HepG2 (cell line): ENCODE measurements around the gene TMEM255B. TPM values are rescaled to one million over a fixed set of nuclear protein-coding genes. Genes with fewer than 3 reads are reported as not detected.

Experiments
- ATAC-seq: fragments of 200-7000 bp; cut with Tn5 transposase; 3 replicates; pipeline ENCODE4 v1.9.1; 2020; ENCODE audit warnings: mild to moderate bottlenecking, moderate library complexity
- BruUV-seq: library from RNA; stranded (reverse); fragments of 400-500 nt; replicated peaks from 2 replicates; lab custom pipeline; 2021; lab: Mats Ljungman, UMichigan
- CTCF ChIA-PET: fragments of 300-600 bp; formaldehyde crosslinking; extraction: SDS; loops from one replicate; lab custom pipeline; 2021; ENCODE audit warnings: low total read pairs, inconsistent platforms, low intra/inter-chr PET ratio; lab: Yijun Ruan, JAX
- POLR2A ChIA-PET: fragments of 350-600 bp; sonication (Branson Sonifier 250); formaldehyde crosslinking; loops from one replicate; lab custom pipeline; 2020; ENCODE audit warnings: antibody characterized with exemption, inconsistent platforms; lab: Yijun Ruan, JAX
- DNase-seq: peaks from one replicate; pipeline ENCODE4 v3.0.0-alpha.2; 2015; ENCODE audit warnings: low spot score
- FAIRE-seq: peaks from 3 replicates; lab custom pipeline; 2011; peaks lifted over from hg19 to GRCh38; lab: Jason Lieb, UNC
- H2AFZ ChIP-seq: one replicate; pipeline ENCODE4 v1.6.1; 2011; ENCODE audit warnings: low read length, inconsistent platforms
- H3K27ac ChIP-seq: fragments of 300-600 bp; 3 replicates; pipeline ENCODE4 v1.8.0; 2011; ENCODE audit warnings: mixed run types, mild to moderate bottlenecking, mixed read lengths, low read length, inconsistent platforms; ENCODE audit not compliant: insufficient read depth; ENCODE audit errors: extremely low read length
- H3K27me3 ChIP-seq, 2 experiments: fragments of 200-600 bp in 1 of 2; 2 replicates in 1 of 2; 3 replicates in 1 of 2; pipeline versions ENCODE4 v1.6.0 to v1.8.0; 2011; ENCODE audit warnings: low read length in 2 of 2, mild to moderate bottlenecking in 2 of 2, moderate library complexity in 2 of 2, inconsistent platforms in 1 of 2; ENCODE audit not compliant: insufficient read depth in 2 of 2, control insufficient read depth in 1 of 2
- H3K36me3 ChIP-seq, 2 experiments: fragments of 200-600 bp in 1 of 2; replicated peaks in 1 of 2; 2 replicates in 1 of 2; 3 replicates in 1 of 2; pipeline versions ENCODE4 v1.5.1 to v1.8.0; 2011; ENCODE audit warnings: low read length in 2 of 2, inconsistent platforms in 1 of 2; ENCODE audit not compliant: insufficient read depth in 2 of 2, control insufficient read depth in 1 of 2
- H3K4me1 ChIP-seq: 2 replicates; pipeline ENCODE4 v1.5.1; 2012; ENCODE audit warnings: low read length, inconsistent platforms; ENCODE audit not compliant: insufficient read depth
- H3K4me2 ChIP-seq: 2 replicates; pipeline ENCODE4 v1.6.0; 2011; ENCODE audit warnings: low read depth, low read length, inconsistent platforms
- H3K4me3 ChIP-seq, 3 experiments: fragments of 200-600 bp in 1 of 3; sonication (generic), shearing (Covaris generic) in 1 of 3; replicated peaks in 1 of 3; 2 replicates each; pipeline ENCODE4 v1.5.1; 2011 to 2016; ENCODE audit warnings: low read length in 3 of 3, inconsistent platforms in 2 of 3, low read depth in 2 of 3, mild to moderate bottlenecking in 2 of 3, control low read depth in 1 of 3, mixed read lengths in 1 of 3; ENCODE audit not compliant: insufficient read depth in 1 of 3
- H3K79me2 ChIP-seq: one replicate; pipeline ENCODE4 v1.6.1; 2011; ENCODE audit warnings: low read length, inconsistent platforms; ENCODE audit not compliant: insufficient read depth
- H3K9ac ChIP-seq: 2 replicates; pipeline ENCODE4 v1.6.0; 2011; ENCODE audit warnings: mild to moderate bottlenecking, low read depth, low read length, inconsistent platforms; ENCODE audit not compliant: insufficient read depth
- H3K9me3 ChIP-seq: 2 replicates; pipeline ENCODE4 v1.5.1; 2012; ENCODE audit warnings: mild to moderate bottlenecking, low read length
- H4K20me1 ChIP-seq: 2 replicates; pipeline ENCODE4 v1.6.0; 2011; ENCODE audit warnings: inconsistent platforms, mild to moderate bottlenecking, low read length, moderate library complexity; ENCODE audit not compliant: insufficient read depth
- KLF15 ChIP-seq: sonication (generic); formaldehyde crosslinking; IDR thresholded peaks from 2 replicates; pipeline ENCODE4 v1.8.1; 2023; ENCODE audit warnings: borderline replicate concordance, mild to moderate bottlenecking, inconsistent platforms, missing genetic modification reagents, mixed read lengths
- PLSCR1 ChIP-seq: sonication (generic); formaldehyde crosslinking; IDR thresholded peaks from 2 replicates; pipeline ENCODE4 v1.5.0; 2020; ENCODE audit warnings: missing genetic modification reagents, mild to moderate bottlenecking, borderline replicate concordance
- POLR2G ChIP-seq: fragments of 200-400 bp; formaldehyde crosslinking; IDR thresholded peaks from 2 replicates; pipeline ENCODE4 v1.6.1; 2018; ENCODE audit warnings: mild to moderate bottlenecking, low read depth, low read length, moderate library complexity
- PPARG ChIP-seq: conservative IDR thresholded peaks from 2 replicates; pipeline ENCODE4 v1.6.1; 2016; ENCODE audit warnings: missing biosample characterization, missing genetic modification reagents
- ZNF639 ChIP-seq: conservative IDR thresholded peaks from 2 replicates; pipeline ENCODE4 v1.6.1; 2018; ENCODE audit warnings: missing genetic modification reagents
- ZNF749 ChIP-seq: sonication (generic); formaldehyde crosslinking; IDR thresholded peaks from 2 replicates; pipeline ENCODE4 v1.8.0; 2022; ENCODE audit warnings: mild to moderate bottlenecking, missing genetic modification reagents, moderate library complexity, borderline replicate concordance
- WGBS: methylation state at CpG from one replicate; pipeline ENCODE4 v1.1.6; 2017; ENCODE audit warnings: low lambda C conversion rate; 5-methylcytosine and 5-hydroxymethylcytosine counted together
- in situ Hi-C: cut with HindIII; loops from 2 replicates; pipeline ENCODE4 v1.10.0; 2017; ENCODE audit warnings: low pct_unique_long_range_greater_than_20kb; ENCODE audit not compliant: extremely low pct_ligation_motif_present
- intact Hi-C: fragments of 100-400 bp; cut with micrococcal nuclease; formaldehyde crosslinking; loops from one replicate; pipeline ENCODE4 v1.10.0; 2022; ENCODE audit not compliant: unreplicated experiment
- polyA plus RNA-seq, 8 experiments: library from polyadenylated mRNA; depleted of rRNA in 3 of 8; stranded (reverse) in 7 of 8; unstranded in 1 of 8; fragments of >200 nt; fragmentation: Illumina TruSeq in 4 of 8; extraction: Trizol in 4 of 8; gene quantifications; 2 replicates each; pipeline versions ENCODE4 v1.2.1 to v1.2.3, GENCODE V29; 2011 to 2016; ENCODE audit warnings: low read depth in 4 of 8, missing spikeins in 1 of 8, mixed read lengths in 1 of 8; ENCODE audit not compliant: insufficient read depth in 1 of 8
- total RNA-seq, 5 experiments: library from RNA; depleted of rRNA; stranded (reverse); fragments of >200 nt; fragmentation: Illumina TruSeq; extraction: Trizol; gene quantifications; 2 replicates each; pipeline ENCODE4 v1.2.3, GENCODE V29; 2016; ENCODE audit warnings: low read depth in 1 of 5

The TMEM255B gene
- total and polyA plus RNA-seq, 2 of the 13 experiments (the other 11 are each of a cell fraction or from before 2014, with no cell fraction given) = not detected

GRCh38 chr13:113770937-113771336 is 11.9 kb downstream of the TMEM255B start (continued):
- TF ChIP-seq ZNF639 (CRISPR knock-in tag) (no peak), ZNF749 (CRISPR knock-in tag) (no peak), PLSCR1 (CRISPR knock-in tag) (no peak)

- H3K9ac ChIP-seq = no peak overlapping the region
- WGBS = 0% methylated on average over 4 of the region's 4 CpGs
- H3K27me3 ChIP-seq = peaks cover 2 to 45% of the 10 kb centered on the region in 2 experiments
- H3K27ac ChIP-seq = no peak overlapping the region
- no TSS peak for BruUV-seq
- ATAC-seq (no peak), DNase-seq (no peak), FAIRE-seq (no peak)
- H3K36me3 ChIP-seq = no peaks in the 10 kb centered on the region
- POLR2A ChIA-PET = no interaction called here
- H3K4me3 ChIP-seq = no peak overlapping the region
- no peaks in the 10 kb centered on the region for H3K9me3 ChIP-seq
- in situ Hi-C loops = no loop called here
- no peaks in the 10 kb centered on the region for H4K20me1 ChIP-seq
- no peaks in the 10 kb centered on the region for H3K79me2 ChIP-seq
- TF ChIP-seq POLR2G (no peak), KLF15 (CRISPR knock-in tag) (no peak), PPARG (CRISPR knock-in tag) (no peak)
- H2AFZ ChIP-seq = no peak overlapping the region
- H3K4me2 ChIP-seq = no peak overlapping the region
- H3K4me1 ChIP-seq = peaks cover 14% of the 10 kb centered on the region; the same call in 1 of the 2 replicates
- CTCF ChIA-PET = no interaction called here
- intact Hi-C loops = no loop called here
Measured at GRCh38 chr13:113771709-113772331, 12.8 kb downstream of the TMEM255B start.
